GM12801 (cell line): ENCODE measurements around the gene KLHL29.

Experiments used
- TF ChIP-seq, protein P1 (sequence below): IDR thresholded peaks from one replicate; pipeline ENCODE4 v1.5.1; 2011; ENCODE audit warnings: control low read depth; ENCODE audit not compliant: insufficient read length; ENCODE audit errors: extremely low read depth

KLHL29 gene

DNA sequence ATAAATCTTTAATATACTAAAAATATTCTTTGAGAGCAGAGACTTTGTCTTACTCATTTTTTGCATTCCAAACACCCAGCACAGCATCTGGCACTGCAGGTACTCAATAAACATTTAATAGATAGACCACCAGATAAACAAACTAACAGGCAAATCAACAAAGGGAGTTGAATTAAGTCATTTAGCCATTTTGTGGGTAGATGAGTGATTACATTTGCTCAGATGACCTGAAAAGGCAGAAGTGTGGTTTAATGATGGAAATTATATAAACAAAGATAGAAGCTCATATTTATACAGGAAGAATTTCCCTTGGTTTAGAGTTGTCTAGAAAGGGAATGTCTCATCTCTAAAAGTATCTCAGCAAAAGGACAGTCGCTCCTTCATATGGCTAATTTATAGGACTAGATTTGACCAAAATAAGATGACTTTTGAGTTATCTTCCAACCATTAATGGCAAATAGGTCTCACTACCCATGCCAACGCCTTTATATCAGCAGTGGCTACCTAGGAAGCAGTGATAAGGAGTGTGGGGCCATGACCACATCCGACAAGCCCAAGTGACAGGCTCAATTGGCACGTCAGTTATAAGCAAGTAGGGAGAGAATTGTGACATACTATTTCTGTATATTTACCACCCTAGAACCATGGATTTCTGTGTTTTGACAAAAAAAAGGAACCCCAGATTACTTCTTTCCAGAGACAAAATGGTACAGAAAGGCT is 368.5 kb downstream of the KLHL29 start:
- TF ChIP-seq, protein P1, sequence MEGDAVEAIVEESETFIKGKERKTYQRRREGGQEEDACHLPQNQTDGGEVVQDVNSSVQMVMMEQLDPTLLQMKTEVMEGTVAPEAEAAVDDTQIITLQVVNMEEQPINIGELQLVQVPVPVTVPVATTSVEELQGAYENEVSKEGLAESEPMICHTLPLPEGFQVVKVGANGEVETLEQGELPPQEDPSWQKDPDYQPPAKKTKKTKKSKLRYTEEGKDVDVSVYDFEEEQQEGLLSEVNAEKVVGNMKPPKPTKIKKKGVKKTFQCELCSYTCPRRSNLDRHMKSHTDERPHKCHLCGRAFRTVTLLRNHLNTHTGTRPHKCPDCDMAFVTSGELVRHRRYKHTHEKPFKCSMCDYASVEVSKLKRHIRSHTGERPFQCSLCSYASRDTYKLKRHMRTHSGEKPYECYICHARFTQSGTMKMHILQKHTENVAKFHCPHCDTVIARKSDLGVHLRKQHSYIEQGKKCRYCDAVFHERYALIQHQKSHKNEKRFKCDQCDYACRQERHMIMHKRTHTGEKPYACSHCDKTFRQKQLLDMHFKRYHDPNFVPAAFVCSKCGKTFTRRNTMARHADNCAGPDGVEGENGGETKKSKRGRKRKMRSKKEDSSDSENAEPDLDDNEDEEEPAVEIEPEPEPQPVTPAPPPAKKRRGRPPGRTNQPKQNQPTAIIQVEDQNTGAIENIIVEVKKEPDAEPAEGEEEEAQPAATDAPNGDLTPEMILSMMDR = no peak

DNA sequence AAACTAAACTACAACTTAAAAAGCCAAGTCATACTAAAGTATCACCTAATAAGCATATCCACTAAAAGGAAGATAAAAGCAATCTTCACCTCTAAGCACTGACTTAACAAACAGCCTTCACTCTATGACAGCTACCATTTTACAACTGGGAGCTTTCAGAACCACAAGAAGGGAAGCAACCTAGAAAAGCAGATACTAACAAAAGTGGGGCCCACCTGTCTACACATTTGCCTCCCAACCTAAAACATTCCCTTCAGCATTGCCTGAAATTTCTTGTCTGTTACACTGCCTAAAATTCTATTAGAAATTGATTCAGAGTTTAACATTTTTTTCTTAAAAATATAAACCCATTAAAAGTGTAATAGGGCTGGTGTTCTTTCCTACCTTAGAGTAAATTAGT is 370.0 kb downstream of the KLHL29 start:
- TF ChIP-seq, protein P1 = no peak

DNA sequence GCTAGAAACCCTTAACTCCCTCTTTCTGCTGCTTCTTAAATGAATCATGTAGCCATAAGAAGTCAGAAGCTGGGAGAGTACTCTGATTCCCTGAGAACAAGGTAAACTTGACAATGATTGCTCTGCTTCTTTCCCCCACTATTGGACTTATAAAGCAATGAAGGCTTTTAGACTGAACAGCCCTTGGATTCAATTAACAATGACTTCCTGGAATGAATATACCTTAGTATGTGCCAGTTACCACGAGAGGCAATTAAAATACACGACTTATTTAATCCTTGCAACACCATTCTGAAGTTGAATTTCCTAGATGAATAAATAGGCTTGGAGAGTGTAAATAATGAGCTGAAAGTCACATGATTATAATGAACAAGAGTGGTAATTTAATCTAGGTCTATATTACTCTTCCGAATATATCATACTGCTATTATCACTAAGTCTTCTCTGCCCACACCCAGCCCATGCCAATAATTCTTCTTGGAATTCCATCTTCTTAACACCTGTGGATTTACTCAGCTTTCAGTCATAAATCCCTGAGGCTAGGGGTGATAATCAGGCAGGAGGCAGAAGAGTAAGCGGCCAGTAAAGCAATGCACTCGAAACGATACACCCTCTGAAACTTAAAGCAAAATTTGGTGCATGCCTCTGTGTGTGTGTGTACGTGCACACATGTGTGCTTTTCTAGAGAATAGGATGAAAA is 371.8 kb downstream of the KLHL29 start:
- TF ChIP-seq, protein P1 = no peak

DNA sequence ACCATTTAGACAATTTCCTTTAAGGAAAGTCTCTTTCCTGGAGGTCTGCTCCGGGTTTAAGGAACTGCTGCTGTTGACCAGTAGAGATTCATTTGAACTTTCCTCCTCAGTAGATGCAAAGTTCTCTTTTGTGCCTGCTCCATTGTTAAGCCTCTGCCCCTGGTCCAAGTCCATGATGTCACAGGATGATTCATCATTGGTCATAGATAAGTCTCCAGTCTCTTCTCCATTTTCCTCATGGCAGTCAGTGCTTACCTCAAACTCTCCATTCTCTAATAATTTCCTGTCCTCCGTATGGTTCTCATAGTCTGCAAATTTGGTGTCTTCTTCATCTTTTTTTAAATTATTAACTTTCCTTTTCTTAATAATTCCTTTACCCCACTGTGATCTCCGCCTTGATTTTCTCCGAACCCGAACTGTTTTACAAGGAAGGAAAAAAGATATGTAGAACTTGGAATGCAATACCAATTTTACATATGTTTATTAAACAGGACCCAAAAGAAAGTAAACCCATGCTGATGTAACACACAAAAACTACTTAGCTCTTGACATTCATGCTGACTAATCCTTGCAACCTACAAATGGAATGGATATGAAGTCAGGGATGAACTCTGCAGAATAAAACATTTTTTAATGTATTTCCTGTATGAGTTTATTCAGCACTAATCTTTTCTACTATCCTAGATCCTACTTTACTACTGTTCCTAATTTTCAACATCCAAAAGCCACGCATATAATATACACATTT is 372.9 kb downstream of the KLHL29 start:
- TF ChIP-seq, protein P1 = no peak
